HepG2 (cell line): ENCODE data around the gene CLDN15. TPM values are rescaled to one million over a fixed set of nuclear protein-coding genes. Genes with fewer than 3 reads are reported as not detected.

Experiments used
- ARID4A ChIP-seq: sonication (generic); formaldehyde crosslinking; IDR thresholded peaks from 2 replicates; pipeline ENCODE4 v1.5.0; 2020; ENCODE audit warnings: mild to moderate bottlenecking, missing genetic modification reagents, borderline replicate concordance
- ARNT2 ChIP-seq: sonication (generic); formaldehyde crosslinking; IDR thresholded peaks from 2 replicates; pipeline ENCODE4 v1.8.0; 2022; ENCODE audit warnings: mild to moderate bottlenecking, low read depth, missing genetic modification reagents, moderate library complexity
- BORCS8-MEF2B ChIP-seq: sonication (generic); formaldehyde crosslinking; IDR thresholded peaks from 2 replicates; pipeline ENCODE4 v1.8.0; 2022; ENCODE audit warnings: mild to moderate bottlenecking, missing genetic modification reagents
- CSRNP1 ChIP-seq: sonication (generic); formaldehyde crosslinking; IDR thresholded peaks from 2 replicates; pipeline ENCODE4 v1.8.1; 2023; ENCODE audit warnings: mild to moderate bottlenecking, missing genetic modification reagents
- HINFP ChIP-seq: sonication (generic); formaldehyde crosslinking; IDR thresholded peaks from 2 replicates; pipeline ENCODE4 v1.4.0; 2020; ENCODE audit warnings: low read depth, mild to moderate bottlenecking, missing genetic modification reagents
- KDM5A ChIP-seq: fragments of 200-600 bp; sonication (generic); IDR thresholded peaks from 2 replicates; pipeline ENCODE4 v1.7.0; 2018; ENCODE audit warnings: antibody characterized with exemption, mild to moderate bottlenecking, low read length, borderline replicate concordance
- KDM6A ChIP-seq: IDR thresholded peaks from 2 replicates; pipeline ENCODE4 v1.6.1; 2016; ENCODE audit warnings: low read depth
- TIGD3 ChIP-seq: sonication (generic); formaldehyde crosslinking; IDR thresholded peaks from 2 replicates; pipeline ENCODE4 v1.5.1; 2020; ENCODE audit warnings: mild to moderate bottlenecking, missing genetic modification reagents, borderline replicate concordance
- WIZ ChIP-seq: sonication (generic); formaldehyde crosslinking; IDR thresholded peaks from 2 replicates; pipeline ENCODE4 v1.5.1; 2020; ENCODE audit warnings: mild to moderate bottlenecking, missing genetic modification reagents
- ZBTB14 ChIP-seq: sonication (generic); formaldehyde crosslinking; IDR thresholded peaks from 2 replicates; pipeline ENCODE4 v1.4.0; 2020; ENCODE audit warnings: missing genetic modification reagents
- ZFY ChIP-seq: sonication (generic); formaldehyde crosslinking; IDR thresholded peaks from 2 replicates; pipeline ENCODE4 v1.4.0; 2020; ENCODE audit warnings: missing genetic modification reagents
- ZNF580 ChIP-seq: IDR thresholded peaks from 2 replicates; pipeline ENCODE4 v1.6.1; 2016; ENCODE audit warnings: low read depth, borderline replicate concordance
- ZNF766 ChIP-seq: sonication (generic); formaldehyde crosslinking; IDR thresholded peaks from 2 replicates; pipeline ENCODE4 v1.5.0; 2020; ENCODE audit warnings: missing genetic modification reagents, borderline replicate concordance
- polyA plus RNA-seq, 8 experiments: library from polyadenylated mRNA; depleted of rRNA in 3 of 8; stranded (reverse) in 7 of 8; unstranded in 1 of 8; fragments of >200 nt; fragmentation: Illumina TruSeq in 4 of 8; extraction: Trizol in 4 of 8; gene quantifications; 2 replicates each; pipeline versions ENCODE4 v1.2.1 to v1.2.3, GENCODE V29; 2011 to 2016; ENCODE audit warnings: low read depth in 4 of 8, missing spikeins in 1 of 8, mixed read lengths in 1 of 8; ENCODE audit not compliant: insufficient read depth in 1 of 8
- total RNA-seq, 5 experiments: library from RNA; depleted of rRNA; stranded (reverse); fragments of >200 nt; fragmentation: Illumina TruSeq; extraction: Trizol; gene quantifications; 2 replicates each; pipeline ENCODE4 v1.2.3, GENCODE V29; 2016; ENCODE audit warnings: low read depth in 1 of 5

CLDN15 gene
- total and polyA plus RNA-seq, 2 of the 13 experiments (the other 11 are each of a cell fraction or from before 2014, with no cell fraction given): 7.1 to 17.8 TPM

- TF ChIP-seq TIGD3 (CRISPR knock-in tag): 0 out of 2 replicates have a peak, but pooled peaks have one; percentile 39
- TF ChIP-seq ZNF580 (CRISPR knock-in tag): peak; percentile 81; the same call in 1 of the 2 replicates
- peak; percentile 94 for TF ChIP-seq ZFY
- TF ChIP-seq ZNF766 (CRISPR knock-in tag): 0 out of 2 replicates have a peak, but pooled peaks have one; percentile 54
- 0 out of 2 replicates have a peak, but pooled peaks have one; percentile 61 for TF ChIP-seq WIZ (CRISPR knock-in tag)
- peak; percentile 79; the same call in 1 of the 2 replicates for TF ChIP-seq ARID4A
- peak; percentile 51; the same call in 1 of the 2 replicates for TF ChIP-seq KDM5A
- 0 out of 2 replicates have a peak, but pooled peaks have one; percentile 47 for TF ChIP-seq CSRNP1 (CRISPR knock-in tag)
- TF ChIP-seq KDM6A (CRISPR knock-in tag): no peak
- TF ChIP-seq BORCS8-MEF2B (CRISPR knock-in tag): peak; percentile 56; the same call in 1 of the 2 replicates
- peak; percentile 56; the same call in 1 of the 2 replicates for TF ChIP-seq ARNT2 (CRISPR knock-in tag)
- TF ChIP-seq ZBTB14: no peak
- 0 out of 2 replicates have a peak, but pooled peaks have one; percentile 48 for TF ChIP-seq HINFP
Measured at GRCh38 chr7:101201695-101202602, 35.7 kb downstream of the CLDN15 start (continued).
